ENCODE results near the gene NR3C2.

GRCh38 chr4:148061141-148061481, 381.1 kb downstream of the NR3C2 start:
- no peak for TF ChIP-seq POLR2A (IDR thresholded peaks at IDR 0.05)
- TF ChIP-seq, protein P1, sequence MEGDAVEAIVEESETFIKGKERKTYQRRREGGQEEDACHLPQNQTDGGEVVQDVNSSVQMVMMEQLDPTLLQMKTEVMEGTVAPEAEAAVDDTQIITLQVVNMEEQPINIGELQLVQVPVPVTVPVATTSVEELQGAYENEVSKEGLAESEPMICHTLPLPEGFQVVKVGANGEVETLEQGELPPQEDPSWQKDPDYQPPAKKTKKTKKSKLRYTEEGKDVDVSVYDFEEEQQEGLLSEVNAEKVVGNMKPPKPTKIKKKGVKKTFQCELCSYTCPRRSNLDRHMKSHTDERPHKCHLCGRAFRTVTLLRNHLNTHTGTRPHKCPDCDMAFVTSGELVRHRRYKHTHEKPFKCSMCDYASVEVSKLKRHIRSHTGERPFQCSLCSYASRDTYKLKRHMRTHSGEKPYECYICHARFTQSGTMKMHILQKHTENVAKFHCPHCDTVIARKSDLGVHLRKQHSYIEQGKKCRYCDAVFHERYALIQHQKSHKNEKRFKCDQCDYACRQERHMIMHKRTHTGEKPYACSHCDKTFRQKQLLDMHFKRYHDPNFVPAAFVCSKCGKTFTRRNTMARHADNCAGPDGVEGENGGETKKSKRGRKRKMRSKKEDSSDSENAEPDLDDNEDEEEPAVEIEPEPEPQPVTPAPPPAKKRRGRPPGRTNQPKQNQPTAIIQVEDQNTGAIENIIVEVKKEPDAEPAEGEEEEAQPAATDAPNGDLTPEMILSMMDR (IDR thresholded peaks at IDR 0.05) = no peak

Data from adrenal gland (tissue), 5 donors.